Stimulated activated naive CD4-positive, alpha-beta T cell treated with Interleukin-2 at 50 U/mL for 16 hours (primary cell): ENCODE results near the gene OR4D1.
A peak's percentile ranks its signal among the peaks of the same experiment; 100 is the strongest.

ENCODE experiments used
- DNase-seq: peaks from one replicate; lab custom pipeline; 2025; lab: John Stamatoyannopoulos, UW

OR4D1 gene

DNA sequence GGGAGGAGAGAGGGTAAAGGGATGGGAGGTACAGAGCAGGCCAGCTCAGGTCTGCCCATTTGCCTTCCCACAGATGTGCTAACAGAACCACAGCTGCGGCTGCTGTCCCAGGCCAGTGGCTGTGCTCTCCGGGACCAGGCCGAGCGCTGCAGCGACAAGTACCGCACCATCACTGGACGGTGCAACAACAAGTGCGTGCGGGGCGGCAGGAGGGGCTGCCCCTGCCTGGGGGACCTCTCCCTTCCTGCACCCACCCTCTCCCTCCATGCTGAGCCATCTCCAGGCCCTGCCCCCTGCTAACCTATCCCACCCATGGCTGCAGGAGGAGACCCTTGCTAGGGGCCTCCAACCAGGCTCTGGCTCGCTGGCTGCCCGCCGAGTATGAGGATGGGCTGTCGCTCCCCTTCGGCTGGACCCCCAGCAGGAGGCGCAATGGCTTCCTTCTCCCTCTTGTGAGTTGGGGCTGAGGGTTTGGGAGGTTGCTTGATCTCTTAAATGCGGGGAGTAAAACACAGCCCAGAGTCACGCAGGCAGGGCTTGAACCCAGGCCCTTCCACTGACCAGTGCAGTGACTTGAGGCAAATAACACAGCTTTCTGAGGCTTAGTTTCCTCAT lies 45.6 kb downstream of the OR4D1 start:
- no peak for DNase-seq

DNA sequence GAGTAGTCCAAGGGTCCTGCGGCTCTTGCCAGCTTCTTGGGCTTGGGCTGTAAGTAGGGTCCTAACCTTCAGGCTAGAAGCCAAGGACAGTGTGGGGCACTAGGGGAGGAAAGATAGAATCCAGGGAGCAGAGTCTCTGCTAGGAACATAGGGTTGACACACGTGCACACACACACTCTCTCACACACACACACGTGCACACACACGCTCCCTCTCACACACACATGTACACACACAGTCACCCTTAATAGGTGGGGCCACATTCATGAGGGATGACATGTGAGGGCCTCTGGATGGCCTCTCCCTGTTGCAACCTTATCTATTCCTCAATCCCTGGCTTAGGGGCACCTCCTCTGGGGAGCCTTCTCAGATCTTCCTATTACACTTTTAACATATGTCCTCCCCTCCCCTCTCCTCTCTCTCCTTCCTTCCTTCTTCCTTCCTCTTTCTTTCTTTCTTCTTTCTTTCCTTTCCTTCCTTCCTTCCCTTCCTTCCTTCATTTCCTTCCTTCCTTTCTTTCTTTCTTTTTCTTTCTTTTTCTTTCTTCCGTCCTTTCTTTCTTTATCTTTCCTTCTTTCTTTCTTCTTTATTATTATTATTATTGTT lies 47.4 kb downstream of the OR4D1 start:
- no peak for DNase-seq

DNA sequence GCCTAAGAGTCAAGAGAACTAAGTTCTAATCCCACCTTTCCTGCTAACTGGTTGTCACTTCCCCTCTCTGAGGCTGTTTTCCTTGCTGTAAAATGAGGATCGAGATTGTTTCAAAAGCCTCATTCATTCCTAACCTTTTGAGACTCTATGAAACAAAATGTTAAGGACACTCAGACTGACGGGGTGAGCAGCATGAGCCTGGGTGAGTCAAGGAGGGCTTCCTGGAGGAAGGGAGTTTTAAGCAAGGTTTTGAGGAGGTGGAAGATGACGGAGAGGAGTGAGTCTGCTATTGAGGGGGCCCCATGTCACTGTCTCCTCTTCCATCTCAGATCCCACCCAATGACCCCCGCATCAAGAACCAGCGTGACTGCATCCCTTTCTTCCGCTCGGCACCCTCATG lies 48.4 kb downstream of the OR4D1 start:
- no peak for DNase-seq

DNA sequence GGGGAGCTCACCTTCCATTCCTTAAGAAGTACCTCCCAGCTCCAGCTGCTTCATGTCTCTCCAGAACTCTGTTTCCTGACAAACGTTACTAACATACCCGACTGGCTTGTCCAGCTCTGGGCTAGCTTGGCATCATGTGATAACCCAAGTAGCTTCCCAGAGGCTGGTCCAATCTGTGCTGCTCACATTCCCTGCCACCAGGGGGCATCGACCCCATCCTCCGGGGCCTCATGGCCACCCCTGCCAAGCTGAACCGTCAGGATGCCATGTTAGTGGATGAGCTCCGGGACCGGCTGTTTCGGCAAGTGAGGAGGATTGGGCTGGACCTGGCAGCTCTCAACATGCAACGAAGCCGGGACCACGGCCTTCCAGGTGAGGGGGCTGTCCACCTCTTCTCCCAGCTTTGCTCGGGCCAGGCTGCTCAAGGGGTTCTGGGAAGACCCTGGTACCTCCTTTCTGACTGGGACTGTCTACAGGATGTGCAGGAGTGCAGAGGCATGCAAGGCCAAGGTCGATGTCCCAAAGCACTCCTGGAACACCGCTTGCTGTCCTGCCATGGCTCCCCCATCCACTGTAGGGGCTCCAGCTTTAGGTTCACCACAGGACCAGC lies 51.9 kb downstream of the OR4D1 start:
- DNase-seq = peak; percentile 32

DNA sequence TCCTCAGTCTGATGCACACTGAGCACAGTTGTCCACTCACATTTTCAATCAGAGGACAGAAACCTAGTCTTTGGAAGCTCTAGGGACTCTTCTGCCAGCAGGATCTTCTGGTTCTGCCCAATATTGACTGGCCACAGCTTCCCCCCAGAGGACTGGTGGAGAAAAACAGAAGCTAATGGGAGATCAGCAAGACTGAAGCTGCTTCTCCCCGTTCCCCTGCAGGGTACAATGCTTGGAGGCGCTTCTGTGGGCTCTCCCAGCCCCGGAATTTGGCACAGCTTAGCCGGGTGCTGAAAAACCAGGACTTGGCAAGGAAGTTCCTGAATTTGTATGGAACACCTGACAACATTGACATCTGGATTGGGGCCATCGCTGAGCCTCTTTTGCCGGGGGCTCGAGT lies 54.7 kb downstream of the OR4D1 start:
- no peak for DNase-seq

DNA sequence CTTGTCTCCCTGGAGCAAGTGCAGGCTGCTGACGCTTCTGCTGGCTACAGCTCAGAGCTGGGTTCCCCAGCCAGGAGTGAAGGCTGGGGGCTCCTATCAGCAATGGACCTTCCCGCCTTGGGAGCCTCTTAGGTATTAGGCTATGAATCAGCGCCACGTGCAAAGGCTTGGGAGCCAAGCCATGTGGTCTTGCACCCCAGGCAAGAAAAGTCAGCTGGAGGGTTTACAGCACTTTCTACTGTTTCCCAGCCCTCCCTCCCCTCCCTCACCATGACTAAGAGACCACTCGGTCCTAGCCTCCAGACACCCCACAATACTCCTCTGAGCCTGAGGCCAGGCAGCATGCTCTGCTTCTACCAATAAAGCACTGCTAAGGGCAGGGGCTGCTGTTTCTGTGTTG lies 56.6 kb downstream of the OR4D1 start:
- DNase-seq = no peak

DNA sequence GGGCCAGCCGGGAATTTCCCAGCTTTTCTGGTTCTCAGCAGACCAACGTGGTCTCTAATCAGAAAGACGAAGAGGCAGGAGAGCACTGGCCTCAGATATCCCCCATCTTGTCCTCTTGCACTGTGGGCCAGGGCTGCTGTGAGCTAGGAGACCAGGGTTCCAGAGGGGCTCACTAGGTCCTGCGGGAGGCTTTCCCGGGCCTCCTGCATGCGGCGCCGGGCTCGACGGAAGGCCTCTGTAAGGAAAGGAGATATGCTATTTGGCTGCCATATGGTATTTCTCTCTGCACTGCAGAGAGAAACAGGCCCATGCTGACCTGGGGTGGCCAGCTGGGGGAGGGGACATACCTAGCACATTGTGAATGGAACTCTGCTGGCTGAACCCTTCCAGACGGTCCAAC lies 57.8 kb downstream of the OR4D1 start:
- no peak for DNase-seq

DNA sequence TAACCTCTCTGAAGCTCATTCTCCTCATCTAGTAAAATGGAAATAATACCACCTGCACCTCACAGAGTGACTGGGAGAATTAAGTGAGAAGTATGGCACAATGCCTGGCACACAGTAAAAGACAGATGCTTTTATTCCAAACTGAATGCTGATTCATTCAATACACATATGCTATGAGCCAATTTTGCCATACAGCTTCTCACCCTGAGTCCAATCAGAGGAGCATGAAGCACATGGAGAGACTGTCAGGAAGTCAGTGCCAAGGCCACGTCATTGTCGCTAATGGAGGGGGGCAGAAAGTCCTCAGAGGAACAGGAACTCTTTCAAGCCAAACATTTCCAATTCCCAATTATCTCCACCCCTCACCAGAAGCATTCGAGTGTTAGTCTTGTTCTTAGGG lies 59.3 kb downstream of the OR4D1 start:
- DNase-seq = no peak

DNA sequence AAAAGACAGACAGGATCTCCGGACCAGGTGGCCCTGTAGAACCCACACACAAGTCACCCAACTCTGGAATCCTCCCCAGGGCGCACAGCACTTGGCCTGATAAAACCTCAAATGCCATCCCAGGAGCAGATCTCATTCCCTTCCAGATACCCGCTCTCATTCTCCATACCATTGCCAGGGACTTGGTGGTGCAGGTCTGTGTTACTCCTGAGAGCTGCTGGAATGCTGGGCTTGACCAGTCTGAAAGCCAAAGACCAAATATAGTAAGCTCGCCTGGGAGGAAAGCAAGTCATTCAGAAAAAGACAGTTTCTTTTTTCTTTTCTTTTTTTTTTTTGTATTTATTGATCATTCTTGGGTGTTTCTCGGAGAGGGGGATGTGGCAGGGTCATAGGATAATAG lies 60.2 kb downstream of the OR4D1 start:
- no peak for DNase-seq
